GM13976 (cell line): ENCODE results near the gene NOTCH1.

Source experiments
- DNase-seq: peaks from one replicate; pipeline ENCODE4 v3.0.0; 2012; ENCODE audit warnings: low spot score
- in situ Hi-C: fragments of 300-500 bp; cut with MboI; formaldehyde crosslinking; loops from one replicate; pipeline ENCODE4 v1.12.0; 2022; ENCODE audit warnings: low sequenced_read_pairs, mixed read lengths, inconsistent platforms; ENCODE audit not compliant: unreplicated experiment
- TF ChIP-seq, protein P1 (sequence below): IDR thresholded peaks from 2 replicates; pipeline ENCODE4 v1.5.1; 2012; ENCODE audit warnings: borderline replicate concordance, mild to moderate bottlenecking; ENCODE audit not compliant: insufficient read depth; ENCODE audit errors: extremely low read depth, missing control alignments, control extremely low read depth

NOTCH1 gene

DNA sequence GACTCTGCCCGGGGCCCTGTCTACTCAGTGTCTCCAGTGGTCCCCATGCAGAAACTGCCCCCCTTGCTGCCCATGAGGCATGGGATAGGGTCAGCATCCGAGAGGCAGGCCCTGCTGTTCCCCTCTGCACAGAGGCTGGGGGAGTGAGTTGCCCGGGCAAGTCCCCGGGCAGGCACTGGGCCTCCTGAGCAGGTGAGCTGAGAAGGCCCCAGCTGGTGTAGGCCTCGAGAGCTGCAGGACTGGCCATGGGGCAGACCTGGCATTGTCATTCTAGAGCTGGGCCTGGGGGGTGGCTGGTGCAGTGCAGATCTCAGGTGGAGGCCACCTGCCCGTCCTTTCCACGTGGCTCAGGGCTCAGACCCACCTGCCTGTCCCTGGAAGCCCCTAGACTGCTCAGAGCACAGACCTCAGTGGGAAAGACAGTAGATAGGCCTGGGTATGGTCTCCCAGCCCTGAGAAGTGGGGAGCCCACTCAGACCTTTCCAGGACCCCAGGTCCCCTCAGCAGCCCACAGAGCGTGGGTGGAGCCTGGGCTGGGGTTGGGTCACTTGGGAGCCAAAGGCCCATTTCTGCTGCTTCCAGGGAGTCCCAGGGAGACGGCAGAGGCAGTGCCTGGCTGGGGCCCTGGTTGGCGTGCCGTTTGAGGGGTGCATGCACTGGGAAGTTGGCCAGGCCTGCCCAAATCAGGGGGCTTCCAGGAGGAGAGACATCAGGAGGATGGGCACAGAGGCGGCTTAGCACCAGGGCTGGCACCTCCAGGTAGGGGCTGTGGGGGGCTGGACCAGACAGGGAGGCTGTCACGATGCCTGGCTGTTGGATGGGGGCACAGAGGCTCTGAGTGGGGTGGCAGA lies 4.8 kb upstream of the NOTCH1 start:
- in situ Hi-C loops, result no loop called here
- no peak for DNase-seq
- TF ChIP-seq, protein P1, sequence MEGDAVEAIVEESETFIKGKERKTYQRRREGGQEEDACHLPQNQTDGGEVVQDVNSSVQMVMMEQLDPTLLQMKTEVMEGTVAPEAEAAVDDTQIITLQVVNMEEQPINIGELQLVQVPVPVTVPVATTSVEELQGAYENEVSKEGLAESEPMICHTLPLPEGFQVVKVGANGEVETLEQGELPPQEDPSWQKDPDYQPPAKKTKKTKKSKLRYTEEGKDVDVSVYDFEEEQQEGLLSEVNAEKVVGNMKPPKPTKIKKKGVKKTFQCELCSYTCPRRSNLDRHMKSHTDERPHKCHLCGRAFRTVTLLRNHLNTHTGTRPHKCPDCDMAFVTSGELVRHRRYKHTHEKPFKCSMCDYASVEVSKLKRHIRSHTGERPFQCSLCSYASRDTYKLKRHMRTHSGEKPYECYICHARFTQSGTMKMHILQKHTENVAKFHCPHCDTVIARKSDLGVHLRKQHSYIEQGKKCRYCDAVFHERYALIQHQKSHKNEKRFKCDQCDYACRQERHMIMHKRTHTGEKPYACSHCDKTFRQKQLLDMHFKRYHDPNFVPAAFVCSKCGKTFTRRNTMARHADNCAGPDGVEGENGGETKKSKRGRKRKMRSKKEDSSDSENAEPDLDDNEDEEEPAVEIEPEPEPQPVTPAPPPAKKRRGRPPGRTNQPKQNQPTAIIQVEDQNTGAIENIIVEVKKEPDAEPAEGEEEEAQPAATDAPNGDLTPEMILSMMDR, result no peak

DNA sequence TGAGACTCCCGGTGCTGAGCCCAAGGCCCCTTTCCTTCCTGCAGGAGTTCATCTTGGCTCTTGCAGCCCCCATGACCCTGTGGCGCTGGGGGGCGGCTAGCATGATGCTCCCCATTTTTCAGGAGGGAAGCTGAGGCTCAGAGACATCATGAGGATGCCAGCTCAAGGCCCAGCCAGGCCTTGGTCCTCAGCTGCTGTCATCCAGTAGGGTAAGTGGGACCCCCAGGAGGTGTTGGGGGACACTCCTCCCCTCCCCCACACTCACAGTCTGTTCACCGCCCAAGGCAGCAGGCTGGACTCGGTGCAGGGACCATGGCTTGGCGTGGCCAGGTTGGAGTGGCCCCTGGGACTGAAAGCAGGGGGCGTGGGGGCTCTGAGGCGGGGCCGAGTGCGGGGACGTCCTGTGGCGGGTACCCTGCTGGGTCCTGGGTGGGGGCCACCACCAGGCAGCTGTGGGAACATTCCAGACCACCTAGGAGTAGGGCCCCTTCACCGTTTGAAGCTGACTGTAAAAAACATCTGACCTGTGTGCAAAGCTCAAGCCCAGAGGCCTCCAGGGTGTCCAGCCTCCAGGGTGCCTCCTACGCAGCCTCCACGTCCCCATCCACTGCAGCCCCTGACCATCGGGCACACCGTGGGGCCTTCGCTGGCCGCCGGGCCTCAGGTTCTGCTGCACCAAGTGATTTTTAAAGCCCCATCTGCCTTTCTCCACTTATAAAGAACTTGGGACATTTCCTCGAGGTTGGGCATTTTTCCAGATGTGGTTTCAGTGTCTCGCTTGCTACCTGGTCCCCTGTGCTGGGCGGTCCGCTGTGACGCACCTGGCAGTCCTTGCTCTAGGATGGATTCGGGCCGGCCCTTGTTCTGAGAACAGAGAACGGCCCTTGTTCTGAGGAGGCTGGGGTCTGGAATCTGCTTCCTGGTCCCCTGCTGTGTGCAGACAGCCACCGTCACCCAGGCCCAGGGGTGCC lies 3.4 kb upstream of the NOTCH1 start:
- TF ChIP-seq, protein P1, result no peak
- in situ Hi-C loops, result no loop called here
- DNase-seq, result no peak

DNA sequence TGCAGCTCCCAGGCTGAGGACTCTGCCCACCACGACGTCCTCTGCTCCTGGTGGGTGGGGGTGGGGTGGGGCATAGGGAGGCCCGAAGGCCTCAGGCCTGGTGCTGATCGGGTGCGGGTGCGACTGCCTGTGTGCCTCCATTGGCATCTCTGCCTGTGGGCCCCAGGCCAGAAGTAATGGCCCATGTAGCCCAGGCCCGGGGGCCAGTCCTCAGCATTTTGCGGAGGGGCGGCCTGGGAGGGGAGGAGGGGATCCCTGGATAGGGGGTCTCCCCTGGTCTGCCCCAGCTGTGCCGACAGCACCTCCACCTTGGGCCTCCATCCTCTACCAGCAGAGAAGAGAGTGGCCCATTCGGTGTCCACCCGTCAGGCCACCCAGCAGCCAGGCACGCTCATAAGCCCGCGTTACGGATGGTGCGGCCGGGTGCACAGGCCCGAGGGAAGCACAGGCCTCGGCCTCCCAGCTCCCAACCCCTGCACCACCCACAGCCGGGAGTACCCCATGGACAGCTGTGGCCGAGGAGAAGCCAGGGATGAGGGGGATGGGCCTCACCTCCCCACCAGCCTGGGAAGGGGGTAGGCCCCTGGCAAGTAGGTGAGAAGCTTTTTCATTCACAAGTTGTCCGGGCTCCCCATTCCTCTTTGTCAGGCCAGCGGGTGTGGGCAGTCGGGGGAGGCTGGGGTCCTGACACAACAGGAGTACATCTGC lies 1.8 kb upstream of the NOTCH1 start:
- TF ChIP-seq, protein P1, result no peak
- in situ Hi-C loops, result no loop called here
- DNase-seq, result no peak

DNA sequence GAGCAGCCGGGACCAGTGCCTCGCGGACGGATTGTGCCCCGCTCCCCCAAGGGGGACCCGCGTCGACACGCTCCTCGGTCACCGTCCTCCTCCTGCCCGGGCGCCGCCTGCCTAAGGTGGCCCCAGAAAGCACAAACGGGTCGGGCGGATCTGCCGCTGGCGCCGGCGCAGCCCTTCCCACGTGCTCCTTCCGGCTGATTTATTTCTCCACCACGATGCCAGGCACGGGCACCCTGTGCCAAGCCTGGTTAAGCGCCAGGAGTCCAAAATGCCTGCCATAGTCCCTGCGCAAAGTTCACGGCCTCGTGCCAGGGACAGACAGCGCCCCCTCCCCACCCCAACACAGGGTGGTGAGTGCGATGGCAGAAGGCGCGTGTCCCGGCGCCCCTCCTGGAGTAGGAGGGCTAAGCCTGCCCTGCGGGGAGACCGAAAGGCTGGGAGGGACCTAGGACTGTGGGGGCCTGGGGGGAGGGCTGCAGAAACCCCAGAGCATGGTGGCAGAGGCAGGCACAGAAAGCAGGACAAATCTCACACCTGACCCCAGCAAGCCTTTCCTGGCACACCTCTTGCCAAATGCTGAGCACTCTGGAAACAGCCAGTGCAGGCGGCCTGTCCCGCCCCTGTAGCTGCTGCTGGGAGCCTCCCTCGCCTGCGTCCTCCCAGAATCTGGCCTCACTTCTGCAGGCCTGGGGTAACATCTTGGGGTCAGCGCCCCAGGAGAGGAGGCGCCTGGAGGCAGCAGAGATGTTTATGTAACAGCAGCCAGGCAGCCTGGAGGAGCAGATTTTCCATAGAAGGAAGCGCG lies 1.1 kb upstream of the NOTCH1 start:
- in situ Hi-C loops, result no loop called here
- DNase-seq, result no peak
- TF ChIP-seq, protein P1, result no peak

DNA sequence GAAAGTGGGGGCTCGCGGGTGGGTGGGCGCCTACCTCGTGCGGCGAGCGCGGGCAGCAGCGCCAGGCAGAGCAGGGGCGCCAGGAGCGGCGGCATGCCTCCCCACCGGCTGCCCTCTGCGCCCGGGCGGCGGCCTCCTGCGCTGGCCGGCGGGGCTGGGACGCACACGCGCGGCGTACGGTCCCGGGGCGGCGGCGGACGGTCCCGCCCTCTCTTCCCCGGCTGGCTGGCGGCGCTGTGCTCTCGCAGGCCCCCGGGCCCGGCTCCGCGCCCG lies 220 bp downstream of the NOTCH1 start:
- in situ Hi-C loops, result no loop called here
- TF ChIP-seq, protein P1, result peak; percentile 18
- no peak for DNase-seq
